ENCODE results near the gene ZNF576.

- TF ChIP-seq POLR2A (IDR thresholded peaks at IDR 0.05) (no peak), EP300 (IDR thresholded peaks at IDR 0.05) (no peak)
Observed at GRCh38 chr19:43616306-43616705, 19.9 kb downstream of the ZNF576 start.

Data from tibial nerve (tissue), 3 donors.